ENCODE data around the gene GPSM3. TPM values are rescaled to one million over a fixed set of nuclear protein-coding genes. Genes with fewer than 3 reads are reported as not detected.

GPSM3 gene
- total RNA-seq, 1 experiment from 2014 or later: 11.8 TPM

DNA sequence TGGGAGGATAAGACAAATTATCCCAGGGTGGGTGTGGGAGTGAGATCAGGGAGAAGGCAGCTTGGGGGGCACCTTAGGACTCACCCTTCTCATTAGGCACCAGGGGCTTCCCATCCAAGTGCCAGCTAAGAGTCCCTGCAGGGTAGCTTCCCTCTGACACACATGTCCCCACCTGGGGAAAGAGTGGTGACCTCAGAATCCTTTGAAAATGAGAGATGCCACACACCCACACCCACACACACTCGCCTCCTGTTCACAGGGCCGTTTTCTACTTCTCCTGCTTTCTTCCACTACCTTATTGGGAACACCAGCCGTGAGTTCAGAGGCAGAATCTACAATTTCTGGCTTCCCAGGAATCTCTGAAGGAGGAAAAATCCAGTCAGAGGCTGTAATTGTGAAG is 9.4 kb downstream of the GPSM3 start:
- Mint-ChIP-seq H3K27me3 (ENCODE audit: low read depth) (no peaks in the 10 kb centered on the region; the same call in 1 of the 2 replicates), H3K27ac (peak overlapping the region in 1 of 3 experiments; percentile 19; a peak in 2 of 7 replicates), H3K9me3 (no peaks in the 10 kb centered on the region; a peak in 1 of 5 replicates), H3K36me3 (ENCODE audit: insufficient read depth in 1 of 3, low read depth in 3 of 3) (peaks cover 34 to 78% (median 66%) of the 10 kb centered on the region in 3 experiments), H3K4me1 (peaks cover 15 to 30% of the 10 kb centered on the region in 2 experiments), H3K4me3 (no peak overlapping the region)
- H3K9me3 ChIP-seq (ENCODE audit: control insufficient read depth, low read depth, low read length): no peaks in the 10 kb centered on the region
- no peaks in the 10 kb centered on the region for H3K4me1 ChIP-seq (ENCODE audit: insufficient read depth, low read length)
- TF ChIP-seq, protein P1, sequence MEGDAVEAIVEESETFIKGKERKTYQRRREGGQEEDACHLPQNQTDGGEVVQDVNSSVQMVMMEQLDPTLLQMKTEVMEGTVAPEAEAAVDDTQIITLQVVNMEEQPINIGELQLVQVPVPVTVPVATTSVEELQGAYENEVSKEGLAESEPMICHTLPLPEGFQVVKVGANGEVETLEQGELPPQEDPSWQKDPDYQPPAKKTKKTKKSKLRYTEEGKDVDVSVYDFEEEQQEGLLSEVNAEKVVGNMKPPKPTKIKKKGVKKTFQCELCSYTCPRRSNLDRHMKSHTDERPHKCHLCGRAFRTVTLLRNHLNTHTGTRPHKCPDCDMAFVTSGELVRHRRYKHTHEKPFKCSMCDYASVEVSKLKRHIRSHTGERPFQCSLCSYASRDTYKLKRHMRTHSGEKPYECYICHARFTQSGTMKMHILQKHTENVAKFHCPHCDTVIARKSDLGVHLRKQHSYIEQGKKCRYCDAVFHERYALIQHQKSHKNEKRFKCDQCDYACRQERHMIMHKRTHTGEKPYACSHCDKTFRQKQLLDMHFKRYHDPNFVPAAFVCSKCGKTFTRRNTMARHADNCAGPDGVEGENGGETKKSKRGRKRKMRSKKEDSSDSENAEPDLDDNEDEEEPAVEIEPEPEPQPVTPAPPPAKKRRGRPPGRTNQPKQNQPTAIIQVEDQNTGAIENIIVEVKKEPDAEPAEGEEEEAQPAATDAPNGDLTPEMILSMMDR (conservative IDR thresholded peaks at IDR 0.05): no peak
- no peak overlapping the region for H3K4me2 ChIP-seq (ENCODE audit: insufficient read depth, insufficient read length, low read length)
- no peaks in the 10 kb centered on the region for H4K20me1 ChIP-seq (ENCODE audit: control insufficient read depth, insufficient read depth, insufficient read length)
- no peak overlapping the region for H3K23ac ChIP-seq (ENCODE audit: insufficient read length, low read depth, low read length)
- H2BK20ac ChIP-seq (ENCODE audit: low read depth, low read length, poor library complexity, severe bottlenecking): no peak overlapping the region
- H4K8ac ChIP-seq (replicated peaks; ENCODE audit: insufficient read length, low read depth, low read length): no peak overlapping the region
- H2BK5ac ChIP-seq (ENCODE audit: insufficient read length, low read length): no peak overlapping the region
- no peak overlapping the region for H2BK12ac ChIP-seq (ENCODE audit: insufficient read length, low read depth, low read length)
- no peaks in the 10 kb centered on the region for H3K27me3 ChIP-seq (ENCODE audit: insufficient read depth, low read length)
- H4K91ac ChIP-seq (ENCODE audit: insufficient read length, low read depth, low read length): no peak overlapping the region
- H2BK15ac ChIP-seq (ENCODE audit: low read depth, low read length): no peak overlapping the region
- no peaks in the 10 kb centered on the region for H3K79me1 ChIP-seq (ENCODE audit: insufficient read depth, low read depth, low read length, poor library complexity, severe bottlenecking)
- no peak overlapping the region for H3T11ph ChIP-seq (ENCODE audit: low read length)
- H3K79me2 ChIP-seq (ENCODE audit: insufficient read depth, low read length): peaks cover 4% of the 10 kb centered on the region; the same call in 1 of the 2 replicates
- H3K18ac ChIP-seq (ENCODE audit: insufficient read length, low read depth, low read length): no peak overlapping the region
- no peak overlapping the region for H2AK5ac ChIP-seq (ENCODE audit: insufficient read length, low read length)
- no peak overlapping the region for H3K14ac ChIP-seq (ENCODE audit: insufficient read depth, low read length)
- H3K27ac ChIP-seq (ENCODE audit: insufficient read length, low read depth, low read length): no peak overlapping the region
- H3K4ac ChIP-seq (ENCODE audit: low read depth, low read length): no peak overlapping the region
- peaks cover 6% of the 10 kb centered on the region for H3K23me2 ChIP-seq (ENCODE audit: insufficient read length, low read depth, low read length, poor library complexity, severe bottlenecking)
- H2AFZ ChIP-seq (ENCODE audit: low read length): no peak overlapping the region
- H4K5ac ChIP-seq (ENCODE audit: insufficient read length, low read depth, low read length): no peak overlapping the region
- no peak overlapping the region for H3K56ac ChIP-seq (ENCODE audit: insufficient read length, low read depth, low read length)
- no peak overlapping the region for H2BK120ac ChIP-seq (ENCODE audit: low read depth, low read length, poor library complexity, severe bottlenecking)
- H3K9ac ChIP-seq (ENCODE audit: extremely low read depth, insufficient read length, low read length): no peak overlapping the region
- WGBS (ENCODE audit: extremely low coverage, insufficient read length, low lambda C conversion rate): no CpG with 5 or more reads among the region's 3 CpGs
- DNase-seq: no peak

Data from H9 (cell line).